Measurements from ENCODE around the gene PACS1.

PACS1 gene

DNA sequence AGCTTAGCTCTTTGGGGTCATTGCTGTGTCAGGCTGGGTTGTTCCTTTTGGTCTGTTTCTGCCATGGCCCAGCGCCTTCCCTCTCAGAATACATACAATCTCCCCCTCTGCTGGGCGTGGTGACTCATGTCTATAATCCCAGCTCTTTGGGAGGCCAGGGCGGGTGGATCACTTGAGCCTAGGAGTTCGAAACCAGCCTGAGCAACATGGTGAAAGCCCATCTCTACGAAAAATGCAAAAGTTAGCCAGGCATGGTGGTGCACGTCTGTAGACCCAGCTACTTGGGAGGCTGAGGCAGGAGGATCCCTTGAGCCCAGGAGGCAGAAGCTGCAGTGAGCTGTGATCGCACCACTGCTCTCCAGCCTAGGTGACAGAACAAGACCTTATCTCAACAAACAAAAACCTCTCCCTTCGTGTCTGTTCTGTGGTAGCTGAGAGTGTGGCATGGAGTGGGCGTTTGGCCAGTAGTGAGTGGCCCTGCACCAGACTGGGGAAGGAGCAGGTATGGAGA lies 151.7 kb downstream of the PACS1 start:
- DNase-seq (ENCODE audit: low spot score), result no peak
- Mint-ChIP-seq H3K4me3 (no peak overlapping the region), H3K4me1 (ENCODE audit: low read depth) (peaks cover 18% of the 10 kb centered on the region), H3K27ac (peak overlapping the region; percentile 84), H3K9me3 (no peaks in the 10 kb centered on the region), H3K36me3 (ENCODE audit: low read depth) (peaks cover 20% of the 10 kb centered on the region), H3K27me3 (ENCODE audit: low read depth) (no peaks in the 10 kb centered on the region)

DNA sequence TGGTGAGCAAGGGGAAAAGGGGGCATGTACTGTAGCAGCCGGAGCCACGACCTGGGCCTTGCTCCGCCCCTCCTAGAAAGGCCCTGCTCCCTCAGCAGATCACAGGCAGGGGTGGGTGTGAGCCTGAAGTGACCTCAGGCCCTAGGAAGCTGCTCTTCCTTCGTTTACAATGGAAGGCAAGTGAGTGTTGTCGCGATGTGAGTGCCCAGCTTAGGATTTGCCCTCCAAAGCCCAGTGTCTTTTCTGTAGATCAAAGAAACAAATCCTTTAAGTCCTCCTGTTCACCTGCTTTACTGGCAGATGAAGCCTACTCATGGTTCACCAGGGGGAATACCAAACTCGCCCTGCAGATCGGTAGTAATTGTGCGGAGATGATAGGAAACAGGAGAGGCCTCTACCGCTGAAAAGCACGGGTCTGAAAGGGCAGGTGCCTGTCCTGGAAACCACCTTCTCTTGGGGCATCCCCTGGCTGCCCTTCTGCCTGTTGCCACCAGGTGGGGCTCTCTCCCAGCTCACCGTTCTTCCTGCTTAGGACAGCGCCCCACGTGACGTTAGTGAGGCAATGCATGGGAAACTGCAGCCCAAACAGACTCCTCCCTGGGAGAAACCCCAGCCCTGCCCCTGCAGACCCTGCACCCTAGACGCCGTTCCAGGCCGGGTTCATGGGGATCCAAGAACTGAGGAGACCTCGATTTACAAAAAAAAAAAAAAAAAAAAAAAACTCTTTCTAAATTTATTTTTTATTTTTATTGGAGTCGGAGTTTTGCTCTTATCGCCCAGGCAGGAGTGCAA lies 152.5 kb downstream of the PACS1 start:
- peak; percentile 92 for DNase-seq (ENCODE audit: low spot score)
- peak overlapping the region; percentile 4 for H3K4me3 Mint-ChIP-seq
- H3K4me1 Mint-ChIP-seq (ENCODE audit: low read depth), result peaks cover 18% of the 10 kb centered on the region
- peak overlapping the region; percentile 84 for H3K27ac Mint-ChIP-seq
- H3K9me3 Mint-ChIP-seq, result no peaks in the 10 kb centered on the region
- H3K36me3 Mint-ChIP-seq (ENCODE audit: low read depth), result peaks cover 19% of the 10 kb centered on the region
- H3K27me3 Mint-ChIP-seq (ENCODE audit: low read depth), result no peaks in the 10 kb centered on the region

DNA sequence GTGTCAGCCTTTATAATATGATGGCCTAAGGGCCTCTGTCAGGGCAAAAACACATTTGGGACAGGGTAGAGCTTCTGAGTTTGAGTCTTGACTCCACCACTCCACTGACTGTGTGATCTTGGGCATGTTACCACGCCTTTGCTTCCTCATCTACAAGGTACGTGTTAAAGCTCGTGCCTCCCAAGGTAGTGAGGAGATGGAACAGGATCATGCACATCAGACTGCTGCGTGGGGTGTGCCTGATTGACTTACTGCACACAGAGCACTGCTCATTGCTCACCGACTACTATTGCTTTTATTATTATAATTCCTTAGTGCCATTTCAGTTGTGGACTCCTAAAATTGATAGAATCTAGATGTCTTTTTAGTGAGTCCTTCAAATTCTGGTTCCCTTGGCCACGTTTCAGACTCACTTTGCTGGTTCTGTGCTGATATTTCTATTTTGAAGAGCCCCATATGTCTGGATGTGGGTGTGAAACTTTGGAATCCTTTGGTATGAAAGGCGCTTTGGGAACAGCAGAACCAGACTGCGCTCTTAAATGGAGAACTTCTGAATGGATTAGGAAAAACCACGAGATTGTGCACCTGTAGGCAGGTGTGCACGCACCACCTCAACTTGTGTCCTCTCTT lies 154.3 kb downstream of the PACS1 start:
- H3K27ac Mint-ChIP-seq, result no peak overlapping the region
- peaks cover 16% of the 10 kb centered on the region for H3K36me3 Mint-ChIP-seq (ENCODE audit: low read depth)
- no peak overlapping the region for H3K4me3 Mint-ChIP-seq
- no peak for DNase-seq (ENCODE audit: low spot score)
- no peaks in the 10 kb centered on the region for H3K9me3 Mint-ChIP-seq
- H3K4me1 Mint-ChIP-seq (ENCODE audit: low read depth), result peaks cover 12% of the 10 kb centered on the region
- H3K27me3 Mint-ChIP-seq (ENCODE audit: low read depth), result no peaks in the 10 kb centered on the region

DNA sequence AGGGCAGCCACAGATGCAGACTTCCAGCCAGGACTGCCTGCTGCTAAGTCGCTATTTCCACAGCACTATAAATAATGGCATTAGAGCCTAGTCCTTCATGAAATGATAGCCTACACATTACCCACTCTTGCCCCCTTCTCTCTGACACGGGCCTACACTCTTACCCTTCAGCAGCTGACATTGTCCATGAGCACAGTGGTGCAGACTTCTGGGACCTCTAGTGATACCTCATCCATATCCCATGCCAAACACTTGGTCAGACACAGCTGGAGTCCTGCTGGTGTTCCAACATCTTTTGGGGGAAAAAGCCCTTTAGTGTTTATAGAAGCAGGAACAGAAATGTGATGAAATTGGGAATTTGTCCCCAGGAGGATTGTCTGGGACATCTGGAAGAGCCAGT lies 155.0 kb downstream of the PACS1 start:
- no peak overlapping the region for H3K4me3 Mint-ChIP-seq
- H3K27me3 Mint-ChIP-seq (ENCODE audit: low read depth), result no peaks in the 10 kb centered on the region
- peaks cover 16% of the 10 kb centered on the region for H3K36me3 Mint-ChIP-seq (ENCODE audit: low read depth)
- H3K9me3 Mint-ChIP-seq, result no peaks in the 10 kb centered on the region
- DNase-seq (ENCODE audit: low spot score), result no peak
- H3K4me1 Mint-ChIP-seq (ENCODE audit: low read depth), result peaks cover 12% of the 10 kb centered on the region
- H3K27ac Mint-ChIP-seq, result no peak overlapping the region

DNA sequence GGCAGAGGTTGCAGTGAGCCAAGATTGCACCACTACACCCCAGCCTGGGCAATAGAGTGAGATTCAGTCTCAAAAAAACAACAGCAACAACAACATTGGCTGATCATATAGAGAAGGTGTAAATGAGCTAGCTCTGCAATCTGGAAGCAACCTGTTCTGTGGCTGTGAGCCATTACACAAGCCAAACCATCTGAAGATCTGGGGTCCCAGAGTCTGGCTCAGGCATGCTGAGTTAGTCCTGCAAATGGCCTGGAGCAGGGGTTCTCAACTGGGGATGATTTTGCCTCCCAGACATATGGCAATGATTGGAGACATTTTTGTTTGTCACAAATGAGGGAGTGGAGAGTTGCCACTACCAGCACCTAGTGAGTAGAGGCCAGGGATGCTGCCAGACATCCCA lies 156.0 kb downstream of the PACS1 start:
- Mint-ChIP-seq H3K36me3 (ENCODE audit: low read depth) (peaks cover 14% of the 10 kb centered on the region), H3K4me1 (ENCODE audit: low read depth) (peaks cover 12% of the 10 kb centered on the region), H3K9me3 (no peaks in the 10 kb centered on the region), H3K4me3 (no peak overlapping the region), H3K27ac (no peak overlapping the region), H3K27me3 (ENCODE audit: low read depth) (no peaks in the 10 kb centered on the region)
- no peak for DNase-seq (ENCODE audit: low spot score)

DNA sequence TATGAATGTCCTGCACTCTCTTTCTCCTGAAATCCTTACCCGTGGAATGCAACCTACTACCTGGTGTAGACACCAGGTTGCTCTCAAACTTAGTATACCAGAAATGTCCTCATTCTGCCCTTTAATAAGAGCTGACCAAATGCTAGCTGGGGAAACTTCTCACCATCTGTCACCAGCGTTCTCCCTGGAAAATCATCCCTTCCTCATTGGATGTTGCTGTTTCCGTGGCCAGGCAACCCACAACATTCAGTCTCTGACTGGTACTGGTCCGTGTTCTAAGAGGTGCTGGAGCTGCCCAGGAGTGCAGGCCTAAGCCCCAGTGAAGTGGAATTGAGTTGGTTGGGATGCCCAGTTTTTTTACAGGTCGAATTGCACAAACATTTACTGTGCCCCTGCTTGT lies 157.6 kb downstream of the PACS1 start:
- no peak overlapping the region for H3K27ac Mint-ChIP-seq
- peaks cover 3% of the 10 kb centered on the region for H3K4me1 Mint-ChIP-seq (ENCODE audit: low read depth)
- H3K27me3 Mint-ChIP-seq (ENCODE audit: low read depth), result no peaks in the 10 kb centered on the region
- DNase-seq (ENCODE audit: low spot score), result no peak
- no peaks in the 10 kb centered on the region for H3K9me3 Mint-ChIP-seq
- H3K36me3 Mint-ChIP-seq (ENCODE audit: low read depth), result peaks cover 19% of the 10 kb centered on the region
- no peak overlapping the region for H3K4me3 Mint-ChIP-seq

DNA sequence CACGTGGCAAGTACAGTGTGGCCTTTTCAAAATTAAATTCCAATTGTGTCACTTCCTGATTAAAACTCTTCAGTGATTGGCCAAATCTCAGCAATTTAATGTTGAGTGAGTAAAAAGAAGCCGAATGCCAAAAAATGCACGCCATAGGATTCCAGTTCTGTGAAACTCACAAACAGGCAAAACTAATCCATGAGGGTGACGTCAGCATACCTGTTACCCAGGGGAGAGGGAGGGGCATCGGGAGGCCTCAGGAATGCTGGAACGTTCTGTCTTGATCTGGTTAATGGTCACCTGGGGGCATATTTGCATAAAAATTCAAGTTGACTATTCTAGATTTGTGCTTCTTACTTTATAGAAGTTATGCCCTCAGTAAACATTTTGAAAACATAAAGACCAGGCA lies 158.4 kb downstream of the PACS1 start:
- no peak overlapping the region for H3K27ac Mint-ChIP-seq
- H3K4me3 Mint-ChIP-seq, result no peak overlapping the region
- H3K4me1 Mint-ChIP-seq (ENCODE audit: low read depth), result no peaks in the 10 kb centered on the region

DNA sequence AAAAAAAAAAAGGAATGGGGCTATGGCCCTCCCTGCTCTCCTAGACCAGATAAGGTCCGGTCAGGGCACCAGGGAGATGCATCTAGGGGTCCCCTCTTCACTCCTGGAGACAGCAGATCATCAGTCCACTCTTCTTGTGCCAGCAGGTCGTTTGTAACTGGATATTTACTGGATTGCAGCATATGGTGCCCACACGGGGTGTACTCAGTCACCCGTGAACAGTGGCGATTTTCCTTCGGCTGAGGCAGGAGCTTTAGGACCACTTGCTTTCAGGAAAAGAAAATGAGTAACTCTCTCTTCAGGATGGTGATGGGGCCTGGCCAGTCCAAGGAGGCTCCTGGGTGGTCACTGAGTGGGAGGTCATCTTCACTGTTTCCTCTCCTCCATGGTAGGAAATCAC lies 160.1 kb downstream of the PACS1 start:
- Mint-ChIP-seq H3K36me3 (ENCODE audit: low read depth) (peaks cover 32% of the 10 kb centered on the region), H3K9me3 (no peaks in the 10 kb centered on the region), H3K4me3 (no peak overlapping the region), H3K4me1 (ENCODE audit: low read depth) (no peaks in the 10 kb centered on the region), H3K27ac (no peak overlapping the region), H3K27me3 (ENCODE audit: low read depth) (no peaks in the 10 kb centered on the region)
- no peak for DNase-seq (ENCODE audit: low spot score)

More for the DNA sequence above, 158.4 kb downstream of the PACS1 start:
- DNase-seq (ENCODE audit: low spot score), result no peak
- H3K36me3 Mint-ChIP-seq (ENCODE audit: low read depth), result peaks cover 26% of the 10 kb centered on the region
- H3K27me3 Mint-ChIP-seq (ENCODE audit: low read depth), result no peaks in the 10 kb centered on the region
- H3K9me3 Mint-ChIP-seq, result no peaks in the 10 kb centered on the region

DNA sequence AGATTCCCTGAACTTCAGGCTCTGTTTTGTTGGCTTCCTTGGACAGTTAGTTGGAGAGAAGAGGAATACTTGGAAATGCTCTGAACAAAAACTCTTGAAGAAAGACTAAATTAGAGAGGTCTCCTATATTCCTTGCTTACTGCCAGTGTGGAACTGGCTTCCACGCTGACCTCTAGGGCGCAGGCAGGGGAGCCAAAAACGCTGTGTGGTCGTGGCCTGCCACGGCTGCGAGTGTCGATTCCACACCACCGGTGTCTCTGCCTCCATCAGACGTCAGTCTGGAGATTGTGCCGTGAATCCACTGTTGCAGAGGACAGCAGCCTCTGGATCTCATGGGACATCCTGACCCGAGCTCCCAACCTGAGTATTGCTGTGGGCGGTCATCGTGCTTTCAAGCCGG lies 160.9 kb downstream of the PACS1 start:
- Mint-ChIP-seq H3K27ac (no peak overlapping the region), H3K27me3 (ENCODE audit: low read depth) (no peaks in the 10 kb centered on the region), H3K4me3 (no peak overlapping the region), H3K9me3 (no peaks in the 10 kb centered on the region), H3K36me3 (ENCODE audit: low read depth) (peaks cover 33% of the 10 kb centered on the region), H3K4me1 (ENCODE audit: low read depth) (no peaks in the 10 kb centered on the region)
- no peak for DNase-seq (ENCODE audit: low spot score)

DNA sequence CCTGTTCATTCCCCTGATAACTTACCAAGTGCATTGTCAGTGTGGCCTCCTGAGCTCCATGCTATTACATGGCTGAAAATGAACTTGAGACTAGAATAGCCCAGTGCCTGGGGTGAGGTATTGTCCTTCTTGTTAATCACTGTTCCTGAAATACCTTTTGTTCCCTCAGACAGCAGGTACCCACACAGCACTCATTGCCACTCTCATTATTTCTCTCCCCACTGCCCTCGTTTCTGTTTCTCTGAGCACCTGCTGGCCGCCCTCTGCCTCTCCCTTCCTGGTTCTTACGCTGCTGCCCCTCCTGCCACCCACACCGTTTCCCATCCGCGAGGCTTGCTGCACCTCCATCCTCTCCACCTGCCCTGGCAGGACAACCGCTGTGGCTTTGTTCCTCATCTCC lies 161.5 kb downstream of the PACS1 start:
- no peaks in the 10 kb centered on the region for H3K27me3 Mint-ChIP-seq (ENCODE audit: low read depth)

DNA sequence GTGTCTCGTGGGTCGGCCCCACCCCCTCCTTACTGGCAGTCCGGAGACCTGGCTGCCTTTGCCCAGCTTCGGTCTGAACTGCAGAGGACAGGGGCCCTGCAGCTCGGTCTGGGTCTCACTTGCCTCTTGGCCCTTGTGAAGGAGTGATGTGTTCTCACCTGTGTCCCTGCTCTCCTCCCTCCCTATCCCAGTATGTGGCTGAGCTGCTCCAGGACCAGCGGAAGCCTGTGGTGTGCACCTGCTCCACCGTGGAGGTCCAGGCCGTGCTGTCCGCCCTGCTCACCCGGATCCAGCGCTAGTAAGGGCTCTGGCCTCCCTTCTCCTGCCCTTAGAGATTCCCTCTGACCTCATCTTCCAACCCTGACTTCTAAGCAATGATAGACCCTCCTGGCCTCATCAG lies 162.7 kb downstream of the PACS1 start:
- Mint-ChIP-seq H3K4me1 (ENCODE audit: low read depth) (no peaks in the 10 kb centered on the region), H3K27ac (peak overlapping the region; percentile 6), H3K27me3 (ENCODE audit: low read depth) (no peaks in the 10 kb centered on the region), H3K4me3 (no peak overlapping the region), H3K36me3 (ENCODE audit: low read depth) (peaks cover 30% of the 10 kb centered on the region), H3K9me3 (no peaks in the 10 kb centered on the region)
- no peak for DNase-seq (ENCODE audit: low spot score)

More for the DNA sequence above, 161.5 kb downstream of the PACS1 start:
- Mint-ChIP-seq H3K27ac (peak overlapping the region; percentile 17), H3K4me1 (ENCODE audit: low read depth) (no peaks in the 10 kb centered on the region), H3K36me3 (ENCODE audit: low read depth) (peaks cover 33% of the 10 kb centered on the region), H3K4me3 (no peak overlapping the region), H3K9me3 (no peaks in the 10 kb centered on the region)
- no peak for DNase-seq (ENCODE audit: low spot score)

DNA sequence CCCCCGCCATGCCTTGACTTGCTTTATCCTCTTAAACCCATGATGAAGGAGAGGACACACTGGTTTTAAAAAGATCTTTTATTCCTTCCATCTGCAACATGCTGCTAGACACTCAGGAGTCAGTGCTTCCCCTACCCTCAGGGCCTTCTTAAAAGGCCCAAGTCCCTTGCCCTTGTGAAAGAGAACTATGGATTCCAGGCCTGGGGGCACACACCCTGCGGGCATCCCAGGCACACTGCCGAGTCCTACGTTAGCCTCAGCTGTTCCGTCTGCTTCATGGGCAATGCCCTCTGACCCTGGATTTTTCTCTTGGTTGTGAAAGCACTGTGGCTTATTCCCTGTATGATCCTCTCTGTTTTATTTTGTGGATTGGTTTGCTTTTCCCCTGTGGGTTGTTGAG lies 163.2 kb downstream of the PACS1 start:
- H3K36me3 Mint-ChIP-seq (ENCODE audit: low read depth), result peaks cover 29% of the 10 kb centered on the region
- DNase-seq (ENCODE audit: low spot score), result no peak
- H3K27ac Mint-ChIP-seq, result peak overlapping the region; percentile 39
- no peak overlapping the region for H3K4me3 Mint-ChIP-seq
- no peaks in the 10 kb centered on the region for H3K4me1 Mint-ChIP-seq (ENCODE audit: low read depth)
- H3K9me3 Mint-ChIP-seq, result no peaks in the 10 kb centered on the region
- no peaks in the 10 kb centered on the region for H3K27me3 Mint-ChIP-seq (ENCODE audit: low read depth)

DNA sequence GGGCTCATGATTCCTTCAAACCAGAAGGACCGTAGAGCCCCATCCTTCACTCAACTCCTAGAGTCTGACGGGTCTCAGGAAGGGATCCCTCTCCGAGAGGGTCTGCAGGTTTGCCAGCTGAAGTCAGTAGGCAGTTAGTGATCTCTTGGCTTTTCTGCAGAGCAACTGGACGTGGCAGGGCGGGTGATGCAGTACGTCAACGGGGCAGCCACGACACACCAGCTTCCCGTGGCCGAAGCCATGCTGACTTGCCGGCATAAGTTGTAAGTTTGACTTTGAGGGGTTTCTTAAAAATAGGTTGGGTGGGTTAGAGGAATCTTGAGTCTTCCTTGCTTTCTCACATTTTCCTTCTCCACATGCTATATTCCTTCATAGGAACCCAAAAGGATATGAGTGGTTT lies 165.1 kb downstream of the PACS1 start:
- DNase-seq (ENCODE audit: low spot score), result no peak
- Mint-ChIP-seq H3K9me3 (no peaks in the 10 kb centered on the region), H3K36me3 (ENCODE audit: low read depth) (peaks cover 30% of the 10 kb centered on the region), H3K4me1 (ENCODE audit: low read depth) (no peaks in the 10 kb centered on the region), H3K4me3 (no peak overlapping the region), H3K27ac (peak overlapping the region; percentile 43), H3K27me3 (ENCODE audit: low read depth) (no peaks in the 10 kb centered on the region)

DNA sequence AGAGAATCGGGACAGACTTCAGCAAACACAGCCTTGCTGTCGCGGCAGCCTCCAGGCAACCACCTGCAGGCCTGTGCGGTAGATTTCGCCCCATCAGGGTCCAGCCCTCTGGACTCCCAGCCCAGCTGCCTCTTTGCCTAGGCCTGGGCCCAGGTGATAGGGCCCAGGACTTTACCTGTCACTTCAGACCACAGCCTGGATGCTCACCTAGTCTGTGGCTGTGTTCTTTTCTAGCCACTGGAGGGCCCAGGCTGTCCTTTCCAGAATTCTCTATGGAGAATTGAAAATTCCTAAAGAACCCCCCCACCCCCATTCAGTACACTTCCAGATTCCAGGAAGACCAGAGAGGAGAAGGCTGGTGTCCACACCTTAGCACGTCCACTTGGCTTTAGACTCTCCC lies 167.8 kb downstream of the PACS1 start:
- Mint-ChIP-seq H3K36me3 (ENCODE audit: low read depth) (peaks cover 27% of the 10 kb centered on the region), H3K4me3 (no peak overlapping the region), H3K9me3 (no peaks in the 10 kb centered on the region), H3K4me1 (ENCODE audit: low read depth) (no peaks in the 10 kb centered on the region), H3K27ac (no peak overlapping the region), H3K27me3 (ENCODE audit: low read depth) (no peaks in the 10 kb centered on the region)
- DNase-seq (ENCODE audit: low spot score), result no peak
